ENCODE measurements around the gene SLAMF8.

The SLAMF8 gene

GRCh38 chr1:159866905-159867663 is 40.4 kb downstream of the SLAMF8 start:
- H3K27ac Mint-ChIP-seq = no peak overlapping the region
- H3K4me1 Mint-ChIP-seq (ENCODE audit: low read depth) = peaks cover 10% of the 10 kb centered on the region
- H3K36me3 Mint-ChIP-seq (ENCODE audit: low read depth) = no peaks in the 10 kb centered on the region
- H3K27me3 Mint-ChIP-seq = peaks cover 6% of the 10 kb centered on the region
- no peak overlapping the region for H3K4me3 Mint-ChIP-seq
- H3K9me3 Mint-ChIP-seq = no peaks in the 10 kb centered on the region

DNA sequence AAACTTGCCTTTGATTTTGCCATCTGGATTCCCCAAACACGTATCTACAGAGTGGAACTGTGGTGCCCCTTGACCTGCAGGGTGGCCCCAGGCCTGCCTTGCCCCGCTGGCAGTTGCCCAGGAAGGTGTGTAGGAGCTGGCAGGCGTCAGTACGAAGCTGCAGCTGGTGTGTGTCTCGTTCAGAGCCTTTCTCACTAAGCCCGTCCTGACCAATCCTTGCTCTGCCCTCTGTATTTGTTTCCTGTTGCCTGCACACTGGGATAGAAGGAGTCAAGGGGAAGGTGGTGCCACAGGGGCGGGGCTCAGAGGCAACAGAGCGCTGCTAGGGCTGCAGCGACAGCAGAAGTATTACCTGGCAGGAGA is 41.0 kb downstream of the SLAMF8 start:
- no peaks in the 10 kb centered on the region for H3K9me3 Mint-ChIP-seq
- peaks cover 10% of the 10 kb centered on the region for H3K4me1 Mint-ChIP-seq (ENCODE audit: low read depth)
- H3K27me3 Mint-ChIP-seq = peaks cover 6% of the 10 kb centered on the region
- H3K27ac Mint-ChIP-seq = no peak overlapping the region
- no peaks in the 10 kb centered on the region for H3K36me3 Mint-ChIP-seq (ENCODE audit: low read depth)
- H3K4me3 Mint-ChIP-seq = no peak overlapping the region

DNA sequence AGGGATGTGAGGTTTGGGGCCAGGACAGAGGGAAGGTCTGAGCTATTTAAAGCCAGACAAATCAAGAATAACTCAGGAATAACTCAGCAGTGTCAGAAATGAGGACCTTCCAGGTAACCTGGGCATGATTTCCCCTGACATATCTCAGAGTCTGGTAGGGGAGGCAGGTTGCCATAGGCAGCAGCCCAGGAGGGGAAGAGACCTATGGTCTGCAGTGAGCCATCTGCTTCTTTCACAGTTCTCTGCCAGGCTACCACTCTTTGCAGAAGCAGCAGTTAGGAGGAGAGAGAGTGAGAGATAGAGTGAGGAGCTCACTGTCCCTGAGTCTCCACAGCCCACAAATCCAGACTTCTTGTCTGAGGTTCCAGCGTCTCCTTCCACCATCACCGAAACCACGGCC is 42.1 kb downstream of the SLAMF8 start:
- Mint-ChIP-seq H3K4me1 (ENCODE audit: low read depth) (peaks cover 10% of the 10 kb centered on the region), H3K4me3 (no peak overlapping the region), H3K36me3 (ENCODE audit: low read depth) (no peaks in the 10 kb centered on the region), H3K27ac (no peak overlapping the region), H3K27me3 (peaks cover 6% of the 10 kb centered on the region), H3K9me3 (no peaks in the 10 kb centered on the region)

DNA sequence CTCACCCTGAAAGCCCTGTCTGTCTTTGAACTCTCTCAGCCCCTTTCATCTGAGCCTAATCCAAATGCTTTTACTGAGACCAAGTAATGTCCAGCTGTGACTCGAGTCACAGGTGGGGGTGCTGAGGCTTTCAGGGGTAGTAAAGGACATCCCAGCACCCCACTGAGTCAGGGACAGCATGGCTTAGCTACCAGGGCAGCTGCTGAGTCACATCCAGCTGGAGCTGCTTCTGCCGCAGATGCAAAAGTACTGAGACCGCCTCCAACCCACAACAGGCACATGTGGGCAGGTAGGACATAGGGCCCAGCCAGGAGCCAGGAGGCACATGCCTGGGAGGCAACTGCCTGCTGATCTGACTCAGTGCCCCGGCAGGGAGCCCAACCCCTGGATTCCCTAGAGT is 42.5 kb downstream of the SLAMF8 start:
- Mint-ChIP-seq H3K4me1 (ENCODE audit: low read depth) (peaks cover 10% of the 10 kb centered on the region), H3K27me3 (peaks cover 4% of the 10 kb centered on the region), H3K4me3 (no peak overlapping the region)

GRCh38 chr1:159869607-159870006 is 42.9 kb downstream of the SLAMF8 start:
- no peak overlapping the region for H3K4me3 Mint-ChIP-seq
- peaks cover 10% of the 10 kb centered on the region for H3K4me1 Mint-ChIP-seq (ENCODE audit: low read depth)
- H3K9me3 Mint-ChIP-seq = no peaks in the 10 kb centered on the region
- peaks cover 3% of the 10 kb centered on the region for H3K27me3 Mint-ChIP-seq
- no peaks in the 10 kb centered on the region for H3K36me3 Mint-ChIP-seq (ENCODE audit: low read depth)
- no peak overlapping the region for H3K27ac Mint-ChIP-seq

More for the DNA sequence above, 42.5 kb downstream of the SLAMF8 start:
- Mint-ChIP-seq H3K36me3 (ENCODE audit: low read depth) (no peaks in the 10 kb centered on the region), H3K27ac (no peak overlapping the region), H3K9me3 (no peaks in the 10 kb centered on the region)

DNA sequence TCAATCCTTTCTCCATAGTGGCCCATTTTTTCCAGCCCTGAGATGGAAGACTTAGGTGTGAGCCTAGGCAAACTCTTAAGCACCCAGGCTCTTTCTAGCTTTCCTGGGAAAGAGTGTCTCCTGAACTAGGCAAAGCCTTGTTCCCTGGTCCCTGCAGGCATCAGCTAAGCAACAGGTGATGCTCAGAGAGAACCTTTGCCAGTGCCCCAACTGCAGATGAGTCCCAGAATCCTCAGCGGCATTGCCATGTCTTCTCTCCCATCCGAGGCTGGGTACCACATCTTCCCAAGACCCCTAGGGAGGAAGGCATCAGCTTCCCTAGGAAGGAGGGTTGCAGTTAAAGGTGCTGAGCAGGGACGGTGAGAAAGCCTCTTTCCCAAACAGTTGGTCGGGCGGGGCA is 44.0 kb downstream of the SLAMF8 start:
- no peak overlapping the region for H3K27ac Mint-ChIP-seq
- H3K4me1 Mint-ChIP-seq (ENCODE audit: low read depth) = peaks cover 10% of the 10 kb centered on the region
- no peaks in the 10 kb centered on the region for H3K36me3 Mint-ChIP-seq (ENCODE audit: low read depth)
- H3K4me3 Mint-ChIP-seq = no peak overlapping the region
- H3K27me3 Mint-ChIP-seq = peaks cover 3% of the 10 kb centered on the region
- no peaks in the 10 kb centered on the region for H3K9me3 Mint-ChIP-seq

DNA sequence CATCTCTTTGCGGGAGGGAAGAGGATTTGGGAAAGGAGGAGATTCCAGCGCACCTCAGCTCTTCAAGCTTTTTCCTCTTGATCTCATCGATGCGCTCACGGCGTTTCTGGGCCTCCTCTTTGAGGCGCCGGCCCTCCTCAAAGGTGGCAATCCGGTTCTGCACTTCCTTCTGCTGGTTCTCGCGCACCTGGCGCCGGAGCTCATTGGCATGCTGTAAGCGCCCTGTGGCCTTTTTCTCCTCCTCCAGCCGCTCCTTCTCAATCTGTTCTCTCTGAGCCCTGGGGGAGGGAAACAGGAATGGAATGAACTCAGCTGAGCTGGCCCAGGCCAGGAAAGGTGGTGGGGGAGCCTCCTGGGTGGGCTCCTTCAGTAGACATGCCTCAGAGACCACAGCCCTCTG is 46.2 kb downstream of the SLAMF8 start:
- Mint-ChIP-seq H3K9me3 (no peaks in the 10 kb centered on the region), H3K27ac (no peak overlapping the region), H3K4me1 (ENCODE audit: low read depth) (peaks cover 5% of the 10 kb centered on the region)

DNA sequence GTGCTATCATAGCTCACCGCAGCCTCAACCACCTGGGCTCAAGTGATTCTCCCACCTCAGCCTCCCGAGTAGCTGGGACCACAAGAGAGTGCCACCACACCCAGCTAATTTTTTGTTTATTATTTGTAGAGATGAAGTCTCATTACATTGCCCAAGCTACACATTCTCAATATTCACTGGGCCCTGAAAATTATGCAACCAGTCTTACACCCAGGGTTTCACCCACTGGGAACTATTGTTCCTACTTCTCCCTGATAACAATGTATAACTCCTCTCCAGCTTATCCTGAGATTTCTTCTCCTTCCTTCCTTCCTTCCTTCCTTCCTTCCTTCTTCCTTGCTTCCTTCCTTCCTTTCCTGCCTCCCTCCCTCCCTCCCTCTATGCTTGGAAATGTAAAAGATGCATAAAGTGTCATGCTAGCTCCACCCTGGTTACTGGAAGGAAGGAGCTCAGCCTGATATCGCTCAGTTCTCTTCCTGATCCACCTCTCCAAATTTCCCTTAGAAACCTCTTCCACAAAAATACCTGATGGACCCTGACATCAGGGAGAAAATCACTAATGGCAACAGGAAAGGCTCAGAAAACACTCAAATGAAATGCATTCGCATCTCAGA is 47.0 kb downstream of the SLAMF8 start:
- Mint-ChIP-seq H3K36me3 (ENCODE audit: low read depth) (no peaks in the 10 kb centered on the region), H3K4me1 (ENCODE audit: low read depth) (peaks cover 5% of the 10 kb centered on the region), H3K27me3 (peaks cover 3% of the 10 kb centered on the region), H3K4me3 (no peak overlapping the region), H3K9me3 (no peaks in the 10 kb centered on the region), H3K27ac (no peak overlapping the region)

More for the DNA sequence above, 46.2 kb downstream of the SLAMF8 start:
- no peak overlapping the region for H3K4me3 Mint-ChIP-seq
- H3K36me3 Mint-ChIP-seq (ENCODE audit: low read depth) = no peaks in the 10 kb centered on the region
- peaks cover 3% of the 10 kb centered on the region for H3K27me3 Mint-ChIP-seq

DNA sequence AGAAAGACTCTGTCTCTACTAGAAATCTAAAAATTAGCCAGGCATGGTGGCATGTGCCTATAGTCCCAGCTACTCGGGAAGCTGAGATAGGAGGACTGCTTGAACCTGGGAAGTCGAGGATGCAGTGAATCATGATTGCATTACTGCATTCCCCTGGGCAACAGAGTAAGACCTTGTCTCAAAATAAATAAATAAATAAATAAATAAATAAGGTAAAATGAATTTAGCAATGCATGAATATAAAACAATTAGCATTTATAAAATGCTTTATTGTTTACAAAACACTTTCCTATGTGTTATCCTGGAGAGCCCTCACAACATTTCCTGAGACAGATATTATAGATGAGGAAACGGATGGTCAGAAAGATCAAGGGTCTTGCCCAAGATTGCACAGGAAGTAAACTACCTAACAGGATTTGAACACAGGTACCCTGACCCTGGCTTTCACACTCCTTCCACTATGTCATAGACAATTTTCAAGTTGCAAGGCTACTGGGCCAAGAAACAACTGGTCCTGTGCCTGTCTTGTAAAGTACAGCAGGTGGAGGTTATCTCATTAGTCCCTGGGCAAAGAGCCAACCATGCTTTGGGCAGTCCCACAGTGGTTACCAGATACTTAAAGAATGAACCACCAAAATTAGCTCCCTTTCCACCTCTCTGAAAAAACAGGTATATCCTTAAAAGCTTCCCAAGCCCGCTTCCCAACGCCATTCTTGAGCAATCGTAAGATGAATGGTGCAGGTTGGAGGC is 51.2 kb downstream of the SLAMF8 start:
- H3K4me3 Mint-ChIP-seq = no peak overlapping the region
- no peak overlapping the region for H3K27ac Mint-ChIP-seq
- H3K9me3 Mint-ChIP-seq = no peaks in the 10 kb centered on the region
- H3K36me3 Mint-ChIP-seq (ENCODE audit: low read depth) = no peaks in the 10 kb centered on the region
- H3K27me3 Mint-ChIP-seq = peaks cover 3% of the 10 kb centered on the region
- H3K4me1 Mint-ChIP-seq (ENCODE audit: low read depth) = no peaks in the 10 kb centered on the region

DNA sequence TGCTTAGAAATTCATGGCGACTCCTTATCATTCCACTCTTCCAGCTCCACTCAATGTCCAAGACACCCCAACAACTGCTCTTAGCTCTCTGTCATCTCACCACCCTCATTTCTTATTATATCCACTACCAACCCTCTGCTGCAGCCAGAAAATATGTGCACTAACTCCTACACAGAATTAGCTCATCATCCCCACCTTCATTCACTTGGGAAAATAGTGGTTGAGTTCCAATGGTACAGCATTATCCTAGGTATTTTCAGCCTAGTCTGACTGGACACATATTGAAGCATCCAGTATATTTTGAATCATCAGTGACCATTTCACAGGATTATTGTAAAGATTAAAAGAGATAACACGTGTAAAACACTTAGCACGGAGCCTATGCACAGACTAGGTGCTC is 52.5 kb downstream of the SLAMF8 start:
- Mint-ChIP-seq H3K27me3 (peaks cover 3% of the 10 kb centered on the region), H3K9me3 (no peaks in the 10 kb centered on the region), H3K4me1 (ENCODE audit: low read depth) (no peaks in the 10 kb centered on the region), H3K36me3 (ENCODE audit: low read depth) (no peaks in the 10 kb centered on the region), H3K27ac (no peak overlapping the region), H3K4me3 (no peak overlapping the region)

GRCh38 chr1:159879977-159880376 is 53.3 kb downstream of the SLAMF8 start:
- H3K36me3 Mint-ChIP-seq (ENCODE audit: low read depth) = no peaks in the 10 kb centered on the region
- no peak overlapping the region for H3K4me3 Mint-ChIP-seq
- no peaks in the 10 kb centered on the region for H3K9me3 Mint-ChIP-seq
- no peak overlapping the region for H3K27ac Mint-ChIP-seq
- H3K4me1 Mint-ChIP-seq (ENCODE audit: low read depth) = no peaks in the 10 kb centered on the region
- no peaks in the 10 kb centered on the region for H3K27me3 Mint-ChIP-seq

- Mint-ChIP-seq H3K9me3 (no peaks in the 10 kb centered on the region), H3K27me3 (no peaks in the 10 kb centered on the region), H3K4me1 (ENCODE audit: low read depth) (no peaks in the 10 kb centered on the region), H3K4me3 (no peak overlapping the region), H3K27ac (no peak overlapping the region), H3K36me3 (ENCODE audit: low read depth) (no peaks in the 10 kb centered on the region)
Observed at GRCh38 chr1:159880430-159880829, 53.8 kb downstream of the SLAMF8 start.

DNA sequence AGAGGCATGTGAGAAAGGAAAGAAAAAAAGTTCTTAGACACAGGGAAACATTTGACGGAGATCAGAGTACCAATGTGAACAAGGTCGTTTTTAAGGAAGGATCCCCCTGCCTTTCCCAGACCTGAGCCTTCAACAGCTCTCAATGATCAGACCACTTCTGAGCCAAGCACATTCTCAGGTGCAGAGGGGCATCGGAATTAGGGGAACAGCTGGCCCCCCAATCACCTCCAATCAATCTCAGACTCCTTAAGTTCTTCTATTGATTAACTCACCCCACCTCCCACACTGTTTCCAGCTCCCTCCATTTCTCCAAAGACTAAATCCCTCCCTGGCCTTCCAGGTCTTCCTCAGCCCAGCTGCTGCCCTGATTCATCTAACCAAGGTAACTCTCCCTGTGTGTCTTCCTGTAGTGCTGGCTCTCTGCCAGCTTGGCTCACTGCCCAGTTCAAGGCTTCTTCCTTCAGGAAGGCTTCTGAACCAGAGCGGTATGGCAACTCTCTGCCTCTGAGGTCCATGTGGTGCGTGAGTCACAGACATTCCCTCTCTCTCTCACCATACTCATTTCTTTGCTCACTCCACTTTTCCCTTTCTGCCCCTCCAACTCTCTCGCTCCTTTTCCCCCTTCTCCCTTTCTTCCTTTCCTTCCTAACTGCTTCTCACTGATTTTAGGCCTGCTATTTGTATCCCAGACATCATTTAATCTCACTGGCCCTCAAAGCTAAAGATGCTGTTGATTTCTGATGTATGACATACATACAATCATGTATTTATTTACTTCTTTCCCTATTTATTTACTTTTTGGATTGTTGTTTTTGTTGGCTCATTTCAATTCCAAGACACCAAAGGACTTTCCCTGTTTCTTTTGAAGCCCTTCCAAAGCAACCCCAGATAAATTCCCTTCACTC is 55.2 kb downstream of the SLAMF8 start:
- Mint-ChIP-seq H3K27ac (no peak overlapping the region), H3K4me1 (ENCODE audit: low read depth) (no peaks in the 10 kb centered on the region), H3K36me3 (ENCODE audit: low read depth) (no peaks in the 10 kb centered on the region), H3K4me3 (no peak overlapping the region), H3K9me3 (no peaks in the 10 kb centered on the region), H3K27me3 (no peaks in the 10 kb centered on the region)

DNA sequence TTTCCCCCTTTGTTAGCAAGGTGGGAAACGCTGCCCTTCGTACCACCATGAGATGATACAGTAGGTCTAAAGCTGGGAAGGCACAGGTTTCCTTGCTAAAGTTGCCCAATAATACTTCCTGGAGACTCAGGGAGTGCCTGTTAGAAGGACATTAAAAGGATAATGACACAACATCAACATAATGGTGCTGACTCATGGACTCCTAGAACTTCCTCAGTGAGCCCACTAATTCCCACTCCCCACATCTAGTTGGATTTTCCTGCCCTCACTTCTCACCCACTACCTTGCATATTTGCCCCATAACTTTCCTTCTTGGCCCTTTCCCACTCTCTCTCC is 55.8 kb downstream of the SLAMF8 start:
- no peaks in the 10 kb centered on the region for H3K27me3 Mint-ChIP-seq
- H3K27ac Mint-ChIP-seq = no peak overlapping the region
- H3K9me3 Mint-ChIP-seq = no peaks in the 10 kb centered on the region
- no peak overlapping the region for H3K4me3 Mint-ChIP-seq
- no peaks in the 10 kb centered on the region for H3K36me3 Mint-ChIP-seq (ENCODE audit: low read depth)
- no peaks in the 10 kb centered on the region for H3K4me1 Mint-ChIP-seq (ENCODE audit: low read depth)

- no peaks in the 10 kb centered on the region for H3K9me3 Mint-ChIP-seq
- H3K27ac Mint-ChIP-seq = no peak overlapping the region
- H3K4me3 Mint-ChIP-seq = no peak overlapping the region
- H3K4me1 Mint-ChIP-seq (ENCODE audit: low read depth) = no peaks in the 10 kb centered on the region
- H3K27me3 Mint-ChIP-seq = no peaks in the 10 kb centered on the region
- H3K36me3 Mint-ChIP-seq (ENCODE audit: low read depth) = no peaks in the 10 kb centered on the region
Observed at GRCh38 chr1:159883134-159883533, 56.5 kb downstream of the SLAMF8 start.

All from stimulated activated naive CD8-positive, alpha-beta T cell treated with anti-CD3 and anti-CD28 coated beads, Interleukin-15, Interleukin-2, amounts not matched to agents 100 ng/mL and 50 ng/mL, for 24 hours (primary cell).